NCI-H2081 (cell line): ENCODE measurements around the gene YPEL3.

Experiments
- DNase-seq, 2 experiments: peaks; one replicate each; lab custom pipeline; 2025; lab: John Stamatoyannopoulos, UW

YPEL3 gene

DNA sequence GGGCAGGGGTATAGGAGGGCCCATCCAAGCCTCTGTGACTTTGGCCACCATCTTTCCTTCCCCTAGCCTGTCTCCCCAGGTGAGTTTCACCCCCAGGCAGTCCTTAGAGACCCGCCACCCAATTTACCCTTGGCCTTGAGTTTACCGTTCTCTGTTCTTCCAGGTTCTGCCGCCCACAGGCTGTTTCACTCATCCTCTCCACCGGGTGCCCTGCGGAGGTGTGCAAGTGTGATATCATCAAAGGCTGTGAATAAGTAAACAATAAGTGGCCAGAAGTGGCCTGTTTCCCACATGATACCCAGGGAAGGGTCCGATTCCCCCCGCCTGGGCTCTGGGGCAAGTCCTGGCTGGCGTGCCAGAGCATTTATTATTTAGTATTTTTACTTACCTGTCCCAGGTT is 49.8 kb downstream of the YPEL3 start:
- DNase-seq, result no peak
